MM.1S (cell line): ENCODE data around the gene AHCYL1.

ENCODE experiments used
- DNase-seq: peaks from one replicate; pipeline ENCODE4 v3.0.0-alpha.2; 2015
- H2AFZ ChIP-seq: fragments of 300-600 bp; sonication (generic); 2 replicates; pipeline ENCODE4 v1.6.0; 2016; ENCODE audit warnings: antibody characterized with exemption, low read length
- H3F3A ChIP-seq: fragments of 300-600 bp; sonication (generic); 2 replicates; pipeline ENCODE4 v1.6.1; 2016; ENCODE audit warnings: mild to moderate bottlenecking, antibody characterized with exemption, low read length, moderate library complexity, mixed read lengths; ENCODE audit not compliant: insufficient read depth
- H3K27ac ChIP-seq: fragments of 300-600 bp; sonication (generic); 2 replicates; pipeline ENCODE4 v1.5.1; 2016; ENCODE audit warnings: mild to moderate bottlenecking, low read length
- H3K27me3 ChIP-seq: fragments of 300-600 bp; sonication (generic); replicated peaks from 2 replicates; pipeline ENCODE4 v1.6.0; 2016; ENCODE audit warnings: low read length; ENCODE audit not compliant: insufficient read depth
- H3K36me3 ChIP-seq: fragments of 300-600 bp; sonication (generic); replicated peaks from 2 replicates; pipeline ENCODE4 v1.6.1; 2016; ENCODE audit warnings: mild to moderate bottlenecking, low read length, mixed read lengths; ENCODE audit not compliant: insufficient read depth
- H3K4me1 ChIP-seq: fragments of 300-600 bp; sonication (generic); 2 replicates; pipeline ENCODE4 v1.6.1; 2016; ENCODE audit warnings: low read length, mixed read lengths
- H3K4me2 ChIP-seq: fragments of 300-600 bp; sonication (generic); 2 replicates; pipeline ENCODE4 v1.6.0; 2016; ENCODE audit warnings: low read depth, low read length
- H3K4me3 ChIP-seq: fragments of 300-600 bp; sonication (generic); 2 replicates; pipeline ENCODE4 v1.5.1; 2016; ENCODE audit warnings: low read length, mixed read lengths
- H3K79me2 ChIP-seq: fragments of 300-600 bp; sonication (generic); 2 replicates; pipeline ENCODE4 v1.6.1; 2016; ENCODE audit warnings: mixed run types, low read length, mixed read lengths
- H3K9ac ChIP-seq: fragments of 300-600 bp; sonication (generic); 2 replicates; pipeline ENCODE4 v1.6.1; 2016; ENCODE audit warnings: low read length, mixed read lengths
- H3K9me2 ChIP-seq: fragments of 300-600 bp; sonication (generic); replicated peaks from 2 replicates; pipeline ENCODE4 v1.6.1; 2016; ENCODE audit warnings: mild to moderate bottlenecking, low read length, mixed read lengths; ENCODE audit not compliant: insufficient read depth
- H3K9me3 ChIP-seq: fragments of 300-600 bp; sonication (generic); replicated peaks from 2 replicates; pipeline ENCODE4 v1.6.1; 2016; ENCODE audit warnings: mild to moderate bottlenecking, low read length, mixed read lengths; ENCODE audit not compliant: insufficient read depth
- H4K20me1 ChIP-seq: fragments of 300-600 bp; sonication (generic); 2 replicates; pipeline ENCODE4 v1.6.1; 2016; ENCODE audit warnings: mild to moderate bottlenecking, low read length, moderate library complexity, mixed read lengths; ENCODE audit not compliant: insufficient read depth
- CTCF ChIP-seq: fragments of 300-600 bp; sonication (generic); IDR thresholded peaks from 2 replicates; pipeline ENCODE4 v1.5.1; 2016; ENCODE audit warnings: antibody characterized with exemption, low read length, mixed read lengths
- EZH2 ChIP-seq: fragments of 300-600 bp; sonication (generic); optimal IDR thresholded peaks from 2 replicates; pipeline ENCODE3; 2017; ENCODE audit warnings: low read depth, mild to moderate bottlenecking, antibody characterized with exemption, low read length, mixed read lengths
- EZH2phosphoT487 ChIP-seq: fragments of 300-600 bp; sonication (generic); IDR thresholded peaks from 2 replicates; pipeline ENCODE4 v1.6.1; 2018; ENCODE audit warnings: antibody characterized with exemption, low read length

The AHCYL1 gene

GRCh38 chr1:109995536-109995935 is 11.0 kb downstream of the AHCYL1 start:
- H3F3A ChIP-seq = no peaks in the 10 kb centered on the region
- no peaks in the 10 kb centered on the region for H3K27me3 ChIP-seq
- H3K9ac ChIP-seq = no peak overlapping the region
- no peaks in the 10 kb centered on the region for H3K79me2 ChIP-seq
- no peak overlapping the region for H3K4me3 ChIP-seq
- TF ChIP-seq EZH2phosphoT487 (no peak), EZH2 (no peak), CTCF (no peak)
- H4K20me1 ChIP-seq = no peaks in the 10 kb centered on the region
- no peaks in the 10 kb centered on the region for H3K9me2 ChIP-seq
- H3K4me1 ChIP-seq = no peaks in the 10 kb centered on the region
- no peaks in the 10 kb centered on the region for H3K9me3 ChIP-seq
- no peaks in the 10 kb centered on the region for H3K36me3 ChIP-seq
- no peak for DNase-seq
- H2AFZ ChIP-seq = no peak overlapping the region
- H3K4me2 ChIP-seq = no peak overlapping the region
- H3K27ac ChIP-seq = no peak overlapping the region

- Histone ChIP-seq H3K79me2 (no peaks in the 10 kb centered on the region), H3K9ac (no peak overlapping the region), H3K4me2 (no peak overlapping the region), H3K9me2 (no peaks in the 10 kb centered on the region), H3F3A (no peaks in the 10 kb centered on the region), H3K4me1 (no peaks in the 10 kb centered on the region), H4K20me1 (no peaks in the 10 kb centered on the region), H3K27ac (no peak overlapping the region), H3K4me3 (no peak overlapping the region), H3K36me3 (no peaks in the 10 kb centered on the region), H3K27me3 (no peaks in the 10 kb centered on the region), H2AFZ (no peak overlapping the region), H3K9me3 (no peaks in the 10 kb centered on the region)
- TF ChIP-seq CTCF (no peak), EZH2phosphoT487 (no peak), EZH2 (no peak)
- no peak for DNase-seq
Measured at GRCh38 chr1:109996476-109996875, 11.9 kb downstream of the AHCYL1 start.

GRCh38 chr1:109997204-109997866 is 12.8 kb downstream of the AHCYL1 start:
- H3K27me3 ChIP-seq = no peaks in the 10 kb centered on the region
- H3F3A ChIP-seq = no peaks in the 10 kb centered on the region
- DNase-seq = no peak
- H4K20me1 ChIP-seq = no peaks in the 10 kb centered on the region
- H3K36me3 ChIP-seq = no peaks in the 10 kb centered on the region
- H3K9me3 ChIP-seq = no peaks in the 10 kb centered on the region
- no peak for TF ChIP-seq CTCF
- no peak for TF ChIP-seq EZH2phosphoT487
- no peak for TF ChIP-seq EZH2
- no peak overlapping the region for H3K4me2 ChIP-seq
- H3K79me2 ChIP-seq = no peaks in the 10 kb centered on the region
- H3K4me3 ChIP-seq = no peak overlapping the region
- H3K9me2 ChIP-seq = no peaks in the 10 kb centered on the region
- no peak overlapping the region for H3K9ac ChIP-seq
- no peaks in the 10 kb centered on the region for H3K4me1 ChIP-seq
- no peak overlapping the region for H3K27ac ChIP-seq
- H2AFZ ChIP-seq = no peak overlapping the region
